LHCN-M2 (cell line): Measurements from ENCODE around the gene CRYBG1. TPM values are rescaled to one million over a fixed set of nuclear protein-coding genes. Genes with fewer than 3 reads are reported as not detected.
A peak's percentile ranks its signal among the peaks of the same experiment; 100 is the strongest.
"Not testable (repeated sequence)": the region's sequence is repeated elsewhere in the genome, so short reads cannot be mapped to it uniquely, and the experiment has no call there.

ENCODE experiments used
- DNase-seq: peaks from one replicate; pipeline ENCODE4 v3.0.0-alpha.2; 2012; ENCODE audit warnings: low read depth
- total RNA-seq: library from RNA; depleted of rRNA; stranded (reverse); fragments of >200 nt; gene quantifications from 2 replicates; pipeline ENCODE4 v1.2.3, GENCODE V29; 2014

CRYBG1 gene
- total RNA-seq, 1 experiment from 2014 or later, result 48.6 TPM

DNA sequence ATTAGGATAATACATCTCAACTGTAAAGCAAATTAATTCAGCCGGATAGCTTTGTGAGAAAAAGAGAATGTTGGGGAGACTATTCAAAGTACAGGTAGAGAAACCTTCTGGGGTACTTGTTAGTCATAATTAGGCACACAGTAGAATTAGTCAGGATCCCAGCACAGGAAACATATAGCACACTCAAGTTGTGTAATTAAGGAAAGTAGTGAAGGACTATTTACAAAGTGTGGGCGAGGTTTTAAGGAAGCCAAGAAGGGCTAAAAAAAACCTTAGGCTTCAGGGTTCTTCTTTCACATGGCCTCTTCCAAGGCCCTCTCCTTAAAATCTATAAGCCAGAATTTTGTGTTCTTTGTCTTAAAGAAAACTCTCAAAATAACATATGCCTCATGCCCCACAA lies 142.0 kb downstream of the CRYBG1 start:
- no peak for DNase-seq

GRCh38 chr6:106508277-106508676 lies 147.8 kb downstream of the CRYBG1 start:
- DNase-seq, result no peak

DNA sequence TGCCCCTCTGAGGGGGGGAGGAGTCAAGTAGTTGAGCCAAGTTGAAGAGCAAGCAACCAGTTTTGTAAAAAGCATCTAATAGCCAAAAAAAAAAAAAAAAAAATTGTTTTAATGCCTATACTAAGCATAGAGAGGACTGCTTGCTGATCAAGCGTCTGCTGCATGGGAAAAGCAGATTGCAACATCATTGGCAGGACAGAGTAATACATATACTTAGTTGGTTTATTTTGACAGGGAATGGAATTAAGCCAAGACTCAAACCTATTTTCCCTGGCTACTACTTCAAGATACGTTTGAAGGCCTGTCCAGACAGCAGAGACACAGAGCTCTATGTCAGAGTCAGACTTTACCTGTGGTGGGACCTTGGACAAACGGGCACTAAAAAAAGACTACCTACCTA lies 148.3 kb downstream of the CRYBG1 start:
- DNase-seq, result no peak

- no peak for DNase-seq
These were observed 149.0 kb downstream of the CRYBG1 start for GRCh38 chr6:106509420-106510089.

GRCh38 chr6:106510090-106510970 lies 149.8 kb downstream of the CRYBG1 start:
- DNase-seq, result peak; percentile 62

- DNase-seq, result peak; percentile 75
These were observed 151.0 kb downstream of the CRYBG1 start for GRCh38 chr6:106511288-106512047.

DNA sequence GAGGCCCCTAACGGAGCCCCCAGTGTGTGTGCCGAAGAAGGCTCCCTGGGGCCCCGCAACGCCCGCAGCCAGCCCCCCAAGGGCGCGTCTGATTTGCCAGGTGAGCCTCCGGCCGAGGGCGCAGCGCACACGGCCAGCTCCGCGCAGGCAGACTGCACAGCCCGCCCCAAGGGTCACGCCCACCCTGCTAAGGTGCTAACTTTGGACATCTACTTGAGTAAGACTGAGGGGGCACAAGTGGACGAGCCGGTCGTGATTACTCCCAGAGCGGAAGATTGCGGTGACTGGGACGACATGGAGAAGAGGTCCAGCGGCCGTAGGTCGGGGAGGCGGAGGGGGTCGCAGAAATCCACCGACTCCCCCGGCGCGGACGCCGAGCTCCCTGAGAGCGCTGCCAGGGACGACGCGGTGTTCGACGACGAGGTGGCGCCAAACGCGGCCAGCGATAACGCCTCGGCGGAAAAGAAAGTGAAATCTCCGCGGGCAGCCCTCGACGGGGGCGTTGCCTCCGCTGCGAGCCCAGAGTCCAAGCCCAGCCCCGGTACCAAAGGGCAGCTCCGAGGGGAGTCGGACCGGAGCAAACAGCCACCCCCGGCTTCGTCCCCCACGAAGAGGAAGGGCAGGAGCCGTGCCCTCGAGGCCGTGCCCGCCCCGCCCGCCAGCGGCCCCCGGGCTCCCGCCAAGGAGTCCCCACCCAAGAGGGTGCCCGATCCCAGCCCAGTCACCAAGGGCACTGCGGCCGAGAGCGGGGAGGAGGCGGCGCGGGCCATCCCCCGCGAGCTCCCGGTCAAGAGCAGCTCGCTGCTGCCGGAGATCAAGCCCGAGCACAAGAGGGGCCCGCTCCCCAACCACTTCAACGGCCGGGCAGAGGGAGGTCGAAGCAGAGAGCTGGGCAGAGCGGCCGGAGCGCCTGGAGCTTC lies 151.8 kb downstream of the CRYBG1 start:
- peak; percentile 66 for DNase-seq

GRCh38 chr6:106512968-106513574 lies 152.6 kb downstream of the CRYBG1 start:
- DNase-seq, result no peak

GRCh38 chr6:106513808-106514582 lies 153.5 kb downstream of the CRYBG1 start:
- DNase-seq, result peak; percentile 59

DNA sequence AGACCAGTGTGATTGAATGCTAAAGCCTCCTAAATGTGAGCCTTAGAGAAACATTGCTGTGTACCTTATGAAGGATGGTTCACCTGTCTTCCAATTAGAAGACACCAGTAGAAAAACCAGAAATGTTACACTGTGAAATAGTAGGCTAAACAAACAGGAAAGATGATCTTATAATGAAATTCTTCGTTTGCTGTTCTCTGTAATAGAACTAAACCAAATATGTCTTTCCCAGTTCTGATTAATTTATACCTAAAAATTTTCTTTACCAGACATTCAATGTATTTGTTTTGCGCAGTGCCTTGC lies 154.0 kb downstream of the CRYBG1 start:
- no peak for DNase-seq

GRCh38 chr6:106515582-106515981 lies 155.1 kb downstream of the CRYBG1 start:
- DNase-seq, result not testable (repeated sequence)

DNA sequence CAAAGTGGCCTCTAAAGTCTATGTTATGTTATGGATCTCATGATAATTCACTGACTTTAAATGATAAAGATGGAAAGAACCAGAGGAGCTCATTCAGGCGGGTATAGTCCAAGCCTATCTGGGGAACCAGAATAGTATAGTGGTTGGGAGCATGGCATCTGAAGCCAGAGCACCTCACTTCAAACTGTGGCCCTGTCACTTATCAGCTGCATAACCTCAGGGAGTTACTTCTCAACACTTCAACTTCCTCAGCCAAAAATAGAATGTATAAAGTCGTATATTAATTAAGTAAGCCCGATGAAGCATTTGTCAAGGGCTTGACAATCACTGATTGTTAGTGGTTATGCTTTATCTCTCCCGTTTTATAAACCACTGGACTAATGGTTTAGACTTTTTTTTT lies 156.1 kb downstream of the CRYBG1 start:
- DNase-seq, result no peak

GRCh38 chr6:106517706-106518105 lies 157.2 kb downstream of the CRYBG1 start:
- DNase-seq, result no peak

DNA sequence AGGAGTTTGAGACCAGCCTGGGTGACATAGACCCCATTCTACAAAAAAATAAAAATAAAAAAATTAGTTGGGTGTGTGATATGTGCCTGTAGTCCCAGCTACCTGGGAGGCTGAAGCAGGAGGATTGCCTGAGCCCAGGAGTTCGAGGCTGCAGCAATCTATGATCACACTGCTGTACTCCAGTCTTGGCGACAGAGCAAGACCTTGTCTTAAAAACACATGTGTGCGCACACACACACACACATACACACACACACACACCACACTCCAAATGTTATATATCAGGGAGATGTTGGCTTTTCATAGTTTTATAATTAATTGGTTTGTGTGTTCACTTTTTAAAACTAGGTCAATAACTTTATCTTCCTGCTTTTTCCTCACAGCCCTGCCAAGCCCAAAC lies 158.2 kb downstream of the CRYBG1 start:
- DNase-seq, result no peak

GRCh38 chr6:106519460-106520394 lies 159.2 kb downstream of the CRYBG1 start:
- peak; percentile 99 for DNase-seq

DNA sequence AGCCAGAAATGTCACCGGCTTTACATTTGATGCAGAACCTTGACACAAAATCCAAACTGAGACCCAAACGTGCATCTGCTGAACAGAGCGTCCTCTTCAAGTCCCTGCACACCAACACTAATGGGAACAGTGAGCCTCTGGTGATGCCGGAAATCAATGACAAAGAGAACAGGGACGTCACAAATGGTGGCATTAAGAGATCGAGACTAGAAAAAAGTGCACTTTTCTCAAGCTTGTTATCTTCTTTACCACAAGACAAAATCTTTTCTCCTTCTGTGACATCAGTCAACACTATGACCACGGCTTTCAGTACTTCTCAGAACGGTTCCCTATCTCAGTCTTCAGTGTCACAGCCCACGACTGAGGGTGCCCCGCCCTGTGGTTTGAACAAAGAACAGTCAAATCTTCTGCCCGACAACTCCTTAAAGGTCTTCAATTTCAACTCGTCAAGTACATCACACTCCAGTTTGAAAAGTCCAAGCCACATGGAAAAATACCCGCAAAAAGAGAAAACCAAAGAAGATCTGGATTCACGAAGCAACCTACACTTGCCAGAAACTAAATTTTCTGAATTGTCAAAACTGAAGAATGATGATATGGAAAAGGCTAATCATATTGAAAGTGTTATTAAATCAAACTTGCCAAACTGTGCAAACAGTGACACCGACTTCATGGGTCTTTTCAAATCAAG lies 160.3 kb downstream of the CRYBG1 start:
- DNase-seq, result no peak

DNA sequence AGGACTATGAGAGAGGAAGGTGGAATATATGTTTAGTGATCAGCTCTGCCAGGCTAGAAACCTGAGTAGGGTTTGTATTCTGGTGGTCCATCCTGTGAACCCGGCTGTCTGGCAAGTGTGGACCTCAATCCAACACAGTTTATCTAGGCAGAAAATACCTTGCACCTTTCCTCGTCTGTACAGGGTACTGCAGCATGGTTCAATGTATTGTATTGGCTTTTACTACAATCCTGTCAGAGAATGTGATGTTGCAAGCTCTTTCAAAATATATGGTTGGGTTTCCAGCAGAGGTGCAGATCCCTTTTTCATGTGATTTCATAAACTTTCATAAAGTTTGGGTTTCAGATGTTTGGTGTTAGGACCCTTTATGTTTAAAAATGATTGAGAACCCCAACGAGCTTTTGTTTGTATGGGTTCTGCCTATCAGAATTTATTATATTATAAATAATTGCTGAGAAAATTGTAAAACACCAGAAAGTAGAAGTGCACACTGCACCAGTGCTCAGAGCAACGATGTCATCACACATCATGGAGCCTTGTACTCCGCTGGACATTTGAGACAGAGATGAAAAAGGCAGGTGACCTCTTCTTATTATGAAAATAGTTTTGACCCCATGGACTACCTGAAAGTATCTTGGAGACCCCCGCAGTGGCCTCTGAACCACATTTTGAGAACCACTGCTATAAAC lies 162.2 kb downstream of the CRYBG1 start:
- DNase-seq, result no peak
